Measurements from ENCODE around the gene RNFT2.
"Not testable (repeated sequence)": the region's sequence is repeated elsewhere in the genome, so short reads cannot be mapped to it uniquely, and the experiment has no call there.

Gene RNFT2

GRCh38 chr12:116731801-116732200 lies 6.3 kb upstream of the RNFT2 start:
- TF ChIP-seq, protein P1, sequence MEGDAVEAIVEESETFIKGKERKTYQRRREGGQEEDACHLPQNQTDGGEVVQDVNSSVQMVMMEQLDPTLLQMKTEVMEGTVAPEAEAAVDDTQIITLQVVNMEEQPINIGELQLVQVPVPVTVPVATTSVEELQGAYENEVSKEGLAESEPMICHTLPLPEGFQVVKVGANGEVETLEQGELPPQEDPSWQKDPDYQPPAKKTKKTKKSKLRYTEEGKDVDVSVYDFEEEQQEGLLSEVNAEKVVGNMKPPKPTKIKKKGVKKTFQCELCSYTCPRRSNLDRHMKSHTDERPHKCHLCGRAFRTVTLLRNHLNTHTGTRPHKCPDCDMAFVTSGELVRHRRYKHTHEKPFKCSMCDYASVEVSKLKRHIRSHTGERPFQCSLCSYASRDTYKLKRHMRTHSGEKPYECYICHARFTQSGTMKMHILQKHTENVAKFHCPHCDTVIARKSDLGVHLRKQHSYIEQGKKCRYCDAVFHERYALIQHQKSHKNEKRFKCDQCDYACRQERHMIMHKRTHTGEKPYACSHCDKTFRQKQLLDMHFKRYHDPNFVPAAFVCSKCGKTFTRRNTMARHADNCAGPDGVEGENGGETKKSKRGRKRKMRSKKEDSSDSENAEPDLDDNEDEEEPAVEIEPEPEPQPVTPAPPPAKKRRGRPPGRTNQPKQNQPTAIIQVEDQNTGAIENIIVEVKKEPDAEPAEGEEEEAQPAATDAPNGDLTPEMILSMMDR (conservative IDR thresholded peaks at IDR 0.05; ENCODE audit: control insufficient read depth, insufficient read depth, low read depth, low read length): no peak
- H3K4me3 ChIP-seq (ENCODE audit: control insufficient read depth, low read depth, low read length): no peak overlapping the region
- DNase-seq (ENCODE audit: low read depth): peak; percentile 14

GRCh38 chr12:116734156-116734768 lies 3.9 kb upstream of the RNFT2 start:
- TF ChIP-seq, protein P1 (conservative IDR thresholded peaks at IDR 0.05; ENCODE audit: control insufficient read depth, insufficient read depth, low read depth, low read length): no peak

DNA sequence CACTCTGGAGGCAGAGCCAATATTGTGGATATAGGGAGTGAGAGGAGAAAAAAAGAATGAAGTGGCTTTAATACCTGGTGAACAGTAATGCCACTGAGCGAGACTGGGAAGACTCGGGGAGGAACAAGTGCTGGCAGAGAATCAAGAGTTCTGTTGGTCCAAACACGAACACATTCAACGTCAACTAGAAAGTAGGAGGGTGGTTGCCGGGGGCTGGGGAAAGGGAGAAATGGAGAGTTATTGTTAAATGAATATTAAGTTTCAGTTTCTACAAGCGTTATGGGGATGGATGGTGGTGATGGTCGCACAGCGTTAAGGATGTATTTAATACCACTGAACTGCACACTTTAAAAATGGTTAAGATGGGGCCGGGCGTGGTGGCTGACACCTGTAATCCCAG lies 3.0 kb upstream of the RNFT2 start:
- DNase-seq (ENCODE audit: low read depth): no peak
- TF ChIP-seq, protein P1 (conservative IDR thresholded peaks at IDR 0.05; ENCODE audit: control insufficient read depth, insufficient read depth, low read depth, low read length): no peak
- no peak overlapping the region for H3K4me3 ChIP-seq (ENCODE audit: control insufficient read depth, low read depth, low read length)

More at GRCh38 chr12:116734156-116734768, 3.9 kb upstream of the RNFT2 start:
- DNase-seq (ENCODE audit: low read depth): no peak
- no peak overlapping the region for H3K4me3 ChIP-seq (ENCODE audit: control insufficient read depth, low read depth, low read length)

DNA sequence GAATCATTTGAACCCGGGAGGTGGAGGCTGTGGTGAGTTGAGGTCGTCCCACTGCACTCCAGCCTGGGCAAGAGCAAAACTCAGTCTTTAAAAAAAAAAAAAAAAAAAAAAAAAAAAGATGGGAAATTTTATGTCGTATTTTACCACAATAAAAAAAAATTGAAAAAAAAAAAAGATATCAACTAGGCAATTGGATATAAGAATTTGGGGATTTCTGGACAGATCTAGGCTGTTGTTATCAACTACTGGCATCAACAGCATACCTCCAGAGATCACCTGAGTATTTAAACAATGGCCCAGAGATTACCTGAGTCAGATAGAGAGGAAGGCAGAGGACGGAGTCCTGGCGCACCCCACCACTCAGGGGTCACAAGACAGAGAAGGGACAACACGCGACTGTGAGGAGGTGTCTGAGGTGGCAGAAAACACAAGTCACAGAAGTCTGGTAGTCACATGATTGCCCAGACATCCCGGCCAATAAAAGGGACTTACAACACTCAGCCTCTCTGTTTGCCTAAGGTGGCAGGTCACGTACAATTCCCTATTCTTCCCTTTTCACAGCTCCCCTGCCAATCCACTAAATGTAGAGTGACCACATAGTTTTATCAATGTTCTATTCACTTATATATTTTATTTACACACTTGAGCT lies 2.0 kb upstream of the RNFT2 start:
- peak overlapping the region; percentile 93 for H3K4me3 ChIP-seq (ENCODE audit: control insufficient read depth, low read depth, low read length)
- TF ChIP-seq, protein P1 (conservative IDR thresholded peaks at IDR 0.05; ENCODE audit: control insufficient read depth, insufficient read depth, low read depth, low read length): no peak
- DNase-seq (ENCODE audit: low read depth): no peak

DNA sequence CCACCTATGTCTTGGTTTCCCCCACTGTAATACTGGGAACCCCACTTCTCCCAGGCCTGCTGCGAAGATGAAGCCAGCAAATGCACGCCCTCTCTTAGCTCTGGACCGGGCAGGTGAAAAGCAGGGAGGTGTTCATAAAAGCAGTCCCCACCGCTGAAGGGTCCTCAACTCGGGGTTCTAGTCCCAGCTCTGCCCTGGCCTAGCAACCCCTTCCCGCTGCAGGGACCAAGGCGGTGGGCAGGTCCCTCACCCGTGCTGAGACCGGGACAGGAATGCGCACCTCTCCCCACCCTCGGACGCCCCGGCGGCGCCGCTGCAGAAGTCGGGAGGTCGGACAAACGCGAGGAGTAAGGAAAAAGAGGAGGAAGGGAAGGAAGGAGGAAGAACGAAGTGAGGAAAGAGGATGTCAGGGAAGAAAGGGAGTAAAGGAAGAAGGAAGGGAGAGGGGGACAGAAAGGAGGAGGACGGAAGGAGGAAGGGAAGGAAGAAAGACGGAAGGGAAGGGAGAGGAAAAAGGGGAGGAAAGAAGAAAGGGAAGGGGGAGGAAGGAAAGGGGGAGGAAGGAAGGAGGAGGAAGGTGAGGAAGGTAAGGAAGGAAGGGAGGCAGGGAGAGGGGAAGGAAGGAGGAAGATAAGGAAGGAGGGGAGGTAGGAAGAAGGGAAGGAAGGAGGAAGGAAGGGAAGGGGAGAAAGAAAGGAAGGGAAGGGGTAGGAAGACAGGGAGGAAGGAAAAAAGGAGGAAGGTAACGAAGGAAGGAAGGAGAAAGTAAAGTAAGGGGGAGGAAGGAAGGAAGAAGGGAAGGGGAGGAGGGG lies 947 bp upstream of the RNFT2 start:
- TF ChIP-seq, protein P1 (conservative IDR thresholded peaks at IDR 0.05; ENCODE audit: control insufficient read depth, insufficient read depth, low read depth, low read length): no peak
- DNase-seq (ENCODE audit: low read depth): no peak
- peak overlapping the region; percentile 93 for H3K4me3 ChIP-seq (ENCODE audit: control insufficient read depth, low read depth, low read length)

DNA sequence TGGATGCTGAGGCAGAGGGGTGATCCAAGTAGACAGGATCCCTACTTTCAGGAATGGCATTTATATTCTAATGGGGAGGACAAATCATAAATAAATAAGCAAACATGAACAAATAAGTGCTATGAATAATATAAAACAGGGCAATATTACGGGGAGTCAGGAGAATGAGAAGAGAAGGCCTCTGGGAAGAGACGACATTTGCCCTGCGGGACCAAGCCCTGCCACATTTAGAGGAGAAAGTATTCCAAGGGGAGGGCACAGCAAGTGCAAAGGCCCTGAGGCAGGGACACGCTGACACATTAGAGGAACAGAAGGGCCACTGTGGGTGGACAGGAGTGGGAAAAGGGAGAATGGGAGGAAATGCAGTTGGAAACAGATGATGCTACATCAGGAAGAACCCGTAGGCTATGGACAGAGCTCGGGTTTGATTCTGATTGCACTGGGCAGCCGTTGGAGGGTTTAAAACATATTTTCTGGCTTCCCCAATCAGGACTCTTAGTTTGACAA lies 1.3 kb downstream of the RNFT2 start:
- TF ChIP-seq, protein P1 (conservative IDR thresholded peaks at IDR 0.05; ENCODE audit: control insufficient read depth, insufficient read depth, low read depth, low read length): no peak
- DNase-seq (ENCODE audit: low read depth): no peak
- H3K4me3 ChIP-seq (ENCODE audit: control insufficient read depth, low read depth, low read length): no peak overlapping the region

GRCh38 chr12:116742787-116743186 lies 4.7 kb downstream of the RNFT2 start:
- not testable (repeated sequence) for H3K4me3 ChIP-seq (ENCODE audit: control insufficient read depth, low read depth, low read length); DNase-seq (ENCODE audit: low read depth)
